Naive thymus-derived CD4-positive, alpha-beta T cell (primary cell): ENCODE measurements around the gene GTF3C2. TPM values are rescaled to one million over a fixed set of nuclear protein-coding genes. Genes with fewer than 3 reads are reported as not detected.

ENCODE experiments used
- ATAC-seq: fragments of 150-1000 bp; cut with Tn5 transposase; 2 replicates; pipeline ENCODE4 v1.10.0; 2021; ENCODE audit warnings: mild to moderate bottlenecking, moderate library complexity
- CTCF ChIA-PET: fragments of 350-600 bp; sonication (Branson Sonifier 250); formaldehyde crosslinking; loops from one replicate; lab custom pipeline; 2021; ENCODE audit warnings: antibody characterized with exemption; lab: Charles Lee
- POLR2A ChIA-PET: fragments of 350-600 bp; sonication (Branson Sonifier 250); formaldehyde crosslinking; loops from one replicate; lab custom pipeline; 2021; ENCODE audit warnings: antibody characterized with exemption, inconsistent platforms; lab: Charles Lee
- DNase-seq, 9 donors: peaks; one replicate each; pipeline versions ENCODE4 v3.0.0 to v3.0.0-alpha.2; 2020 to 2022; ENCODE audit warnings: mixed read lengths in 1 of 9
- H3K27ac ChIP-seq: one replicate; pipeline ENCODE4 v1.7.0; 2013; ENCODE audit warnings: mild to moderate bottlenecking, low read depth, low read length, moderate library complexity
- H3K27me3 ChIP-seq, 2 donors: one replicate each; pipeline ENCODE4 v1.7.0; 2013; ENCODE audit warnings: low read length in 2 of 2, mild to moderate bottlenecking in 2 of 2, moderate library complexity in 2 of 2; ENCODE audit not compliant: control insufficient read depth in 2 of 2, insufficient read depth in 2 of 2
- H3K36me3 ChIP-seq, 3 experiments: 1 replicate in 2 of 3; 2 replicates in 1 of 3; pipeline ENCODE4 v1.7.0; 2013; ENCODE audit warnings: low read length in 3 of 3, mild to moderate bottlenecking in 3 of 3, moderate library complexity in 1 of 3; ENCODE audit not compliant: insufficient read depth in 3 of 3, control insufficient read depth in 2 of 3
- H3K4me1 ChIP-seq, 2 donors: one replicate each; pipeline ENCODE4 v1.7.0; 2013; ENCODE audit warnings: low read length in 2 of 2, mild to moderate bottlenecking in 2 of 2, moderate library complexity in 1 of 2; ENCODE audit not compliant: control insufficient read depth in 2 of 2, insufficient read depth in 2 of 2
- H3K4me3 ChIP-seq: 2 replicates; pipeline ENCODE4 v1.7.0; 2013; ENCODE audit warnings: mild to moderate bottlenecking, low read length
- H3K9me3 ChIP-seq, 3 experiments: 1 replicate in 2 of 3; 2 replicates in 1 of 3; pipeline ENCODE4 v1.7.0; 2013; ENCODE audit warnings: low read length in 3 of 3; ENCODE audit not compliant: control insufficient read depth in 2 of 3
- H3K27ac Mint-ChIP-seq, 9 donors: one replicate each; pipeline ENCODE4 v1.8.0; 2020 to 2022; ENCODE audit warnings: mixed read lengths in 9 of 9, mild to moderate bottlenecking in 8 of 9, moderate library complexity in 5 of 9, inconsistent platforms in 2 of 9
- H3K27me3 Mint-ChIP-seq, 5 donors: one replicate each; pipeline ENCODE4 v1.8.0; 2021 to 2022; ENCODE audit warnings: mixed read lengths in 5 of 5, mild to moderate bottlenecking in 1 of 5
- H3K36me3 Mint-ChIP-seq, 5 donors: one replicate each; pipeline ENCODE4 v1.8.0; 2020 to 2022; ENCODE audit warnings: mixed read lengths in 5 of 5, mild to moderate bottlenecking in 3 of 5, inconsistent platforms in 1 of 5
- H3K4me1 Mint-ChIP-seq, 7 donors: one replicate each; pipeline ENCODE4 v1.8.0; 2020 to 2022; ENCODE audit warnings: mixed read lengths in 7 of 7, mild to moderate bottlenecking in 3 of 7, inconsistent platforms in 1 of 7
- H3K4me3 Mint-ChIP-seq, 10 donors: one replicate each; pipeline ENCODE4 v1.8.0; 2020 to 2022; ENCODE audit warnings: mild to moderate bottlenecking in 10 of 10, mixed read lengths in 10 of 10, moderate library complexity in 6 of 10, inconsistent platforms in 2 of 10
- H3K9me3 Mint-ChIP-seq, 11 donors: one replicate each; pipeline ENCODE4 v1.8.0; 2020 to 2022; ENCODE audit warnings: mixed read lengths in 11 of 11, mild to moderate bottlenecking in 4 of 11, inconsistent platforms in 1 of 11, moderate library complexity in 1 of 11
- intact Hi-C, 2 donors: fragments of 100-400 bp; cut with micrococcal nuclease; formaldehyde crosslinking; loops; one replicate each; pipeline ENCODE4 v1.15.1; 2023
- polyA plus RNA-seq, 2 donors: library from polyadenylated mRNA; unstranded; fragments of 300-500 nt; fragmentation: Illumina TruSeq; gene quantifications; one replicate each; pipeline ENCODE4 v1.2.3, GENCODE V29; 2021
- total RNA-seq, 6 experiments: library from RNA in 5 of 6; stranded (reverse) in 5 of 6; gene quantifications; 1 replicate in 5 of 6; 2 replicates in 1 of 6; pipeline ENCODE4 v1.2.3 and lab custom pipeline; 2021 to 2026

GTF3C2 gene, protein sequence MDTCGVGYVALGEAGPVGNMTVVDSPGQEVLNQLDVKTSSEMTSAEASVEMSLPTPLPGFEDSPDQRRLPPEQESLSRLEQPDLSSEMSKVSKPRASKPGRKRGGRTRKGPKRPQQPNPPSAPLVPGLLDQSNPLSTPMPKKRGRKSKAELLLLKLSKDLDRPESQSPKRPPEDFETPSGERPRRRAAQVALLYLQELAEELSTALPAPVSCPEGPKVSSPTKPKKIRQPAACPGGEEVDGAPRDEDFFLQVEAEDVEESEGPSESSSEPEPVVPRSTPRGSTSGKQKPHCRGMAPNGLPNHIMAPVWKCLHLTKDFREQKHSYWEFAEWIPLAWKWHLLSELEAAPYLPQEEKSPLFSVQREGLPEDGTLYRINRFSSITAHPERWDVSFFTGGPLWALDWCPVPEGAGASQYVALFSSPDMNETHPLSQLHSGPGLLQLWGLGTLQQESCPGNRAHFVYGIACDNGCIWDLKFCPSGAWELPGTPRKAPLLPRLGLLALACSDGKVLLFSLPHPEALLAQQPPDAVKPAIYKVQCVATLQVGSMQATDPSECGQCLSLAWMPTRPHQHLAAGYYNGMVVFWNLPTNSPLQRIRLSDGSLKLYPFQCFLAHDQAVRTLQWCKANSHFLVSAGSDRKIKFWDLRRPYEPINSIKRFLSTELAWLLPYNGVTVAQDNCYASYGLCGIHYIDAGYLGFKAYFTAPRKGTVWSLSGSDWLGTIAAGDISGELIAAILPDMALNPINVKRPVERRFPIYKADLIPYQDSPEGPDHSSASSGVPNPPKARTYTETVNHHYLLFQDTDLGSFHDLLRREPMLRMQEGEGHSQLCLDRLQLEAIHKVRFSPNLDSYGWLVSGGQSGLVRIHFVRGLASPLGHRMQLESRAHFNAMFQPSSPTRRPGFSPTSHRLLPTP
- total RNA-seq (100 to 1,000 TPM in 1 of 5 experiments, 10 to 100 TPM in 4; 68.0 to 106 (median 78.3) TPM), polyA plus RNA-seq (10 to 100 TPM; 26.6 to 56.1 TPM), total RNA-seq (lab: John Stamatoyannopoulos, UW) (70.5 reads per million, percentile 78 among the genes with 10 or more reads in this experiment)

DNA sequence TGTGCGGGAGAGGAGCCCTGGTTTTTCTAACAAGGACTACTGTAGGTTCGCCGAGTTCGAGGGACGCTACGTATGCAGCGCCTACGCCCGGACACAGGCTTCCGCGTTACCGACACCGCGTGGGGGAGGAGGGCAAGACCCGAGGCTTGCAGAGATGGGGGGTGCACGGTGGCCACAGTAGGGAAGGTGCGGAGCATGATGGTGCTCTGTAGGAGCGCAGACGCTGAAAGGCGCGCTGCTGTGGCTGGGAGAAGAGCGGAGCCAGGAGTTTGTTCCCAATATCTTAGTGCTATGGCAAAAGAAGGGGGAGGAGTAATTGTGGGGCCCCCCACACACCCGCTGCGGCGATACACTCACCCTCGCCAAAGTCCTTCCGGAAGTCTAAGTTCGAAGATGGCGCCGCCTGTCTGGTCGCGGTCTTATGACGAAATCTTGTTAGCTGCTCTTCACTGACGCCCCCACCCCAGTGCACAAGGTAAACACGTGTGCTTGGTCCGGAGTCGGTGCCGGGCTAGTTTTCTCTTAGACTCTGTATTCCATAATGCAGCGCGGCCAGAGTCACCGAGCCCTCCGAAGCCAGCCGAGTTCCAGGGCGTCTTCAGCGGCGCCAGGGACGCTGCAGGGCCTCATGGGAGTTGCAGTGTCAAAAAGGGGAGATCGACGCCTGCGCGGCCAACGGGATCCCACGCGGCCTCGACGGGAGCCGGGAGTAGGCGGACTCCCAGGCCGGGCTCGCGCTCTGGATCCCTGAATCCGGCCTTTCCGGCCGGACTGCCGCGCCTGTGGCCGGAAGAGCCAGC, at the start of gene GTF3C2:
Gene GTF3C2, minus strand, starts transcription at position 383 of the 800 bp plus-strand sequence. CDS start 13,210 bp downstream, outside the sequence.
- intact Hi-C loops: loop anchor here (1.0 to 5.0 kb wide), 17 partner anchors 14 to 1324 kb away; partner anchors contain the start of genes ATRAID (in 2 of the 2), EIF2B4 (in 2 of the 2), IFT172 (in 2 of the 2) and MPV17 (in 2 of the 2)
- H3K36me3 ChIP-seq: peaks cover 0 to 12% (median 0%) of the 10 kb centered on the region in 3 experiments
- peak within 1 kb of the TSS; percentile 96 to 100 (median 99) for H3K27ac Mint-ChIP-seq
- peak within 1 kb of the TSS; percentile 95 to 100 (median 98) for H3K4me3 Mint-ChIP-seq
- peaks cover 24 to 34% of the 10 kb centered on the region in 2 donors for H3K4me1 ChIP-seq
- ATAC-seq: peak; percentile 85
- H3K4me1 Mint-ChIP-seq: peaks cover 38 to 63% (median 56%) of the 10 kb centered on the region in 7 donors
- no peaks in the 10 kb centered on the region for H3K27me3 ChIP-seq
- no peaks in the 10 kb centered on the region for H3K9me3 ChIP-seq
- no peaks in the 10 kb centered on the region for H3K27me3 Mint-ChIP-seq
- POLR2A ChIA-PET: interaction anchor here (1.0 to 2.9 kb wide), 13 partner anchors 12 to 274 kb away, joined by 3 to 65 read pairs (median 5); partner anchors contain the start of genes ATRAID, EIF2B4, MPV17 and NRBP1
- DNase-seq: peak; percentile 76 to 94 (median 92)
- CTCF ChIA-PET: interaction anchor here (1.0 kb wide), 2 partner anchors 13 to 16 kb away, joined by 3 to 4 read pairs; no protein-coding TSS in a partner anchor
- peaks cover 0 to 6% (median 0%) of the 10 kb centered on the region in 11 donors for H3K9me3 Mint-ChIP-seq
- H3K4me3 ChIP-seq: peak within 1 kb of the TSS; percentile 96
- H3K27ac ChIP-seq: peak within 1 kb of the TSS; percentile 91
- H3K36me3 Mint-ChIP-seq: peaks cover 0 to 8% (median 4%) of the 10 kb centered on the region in 5 donors

DNA sequence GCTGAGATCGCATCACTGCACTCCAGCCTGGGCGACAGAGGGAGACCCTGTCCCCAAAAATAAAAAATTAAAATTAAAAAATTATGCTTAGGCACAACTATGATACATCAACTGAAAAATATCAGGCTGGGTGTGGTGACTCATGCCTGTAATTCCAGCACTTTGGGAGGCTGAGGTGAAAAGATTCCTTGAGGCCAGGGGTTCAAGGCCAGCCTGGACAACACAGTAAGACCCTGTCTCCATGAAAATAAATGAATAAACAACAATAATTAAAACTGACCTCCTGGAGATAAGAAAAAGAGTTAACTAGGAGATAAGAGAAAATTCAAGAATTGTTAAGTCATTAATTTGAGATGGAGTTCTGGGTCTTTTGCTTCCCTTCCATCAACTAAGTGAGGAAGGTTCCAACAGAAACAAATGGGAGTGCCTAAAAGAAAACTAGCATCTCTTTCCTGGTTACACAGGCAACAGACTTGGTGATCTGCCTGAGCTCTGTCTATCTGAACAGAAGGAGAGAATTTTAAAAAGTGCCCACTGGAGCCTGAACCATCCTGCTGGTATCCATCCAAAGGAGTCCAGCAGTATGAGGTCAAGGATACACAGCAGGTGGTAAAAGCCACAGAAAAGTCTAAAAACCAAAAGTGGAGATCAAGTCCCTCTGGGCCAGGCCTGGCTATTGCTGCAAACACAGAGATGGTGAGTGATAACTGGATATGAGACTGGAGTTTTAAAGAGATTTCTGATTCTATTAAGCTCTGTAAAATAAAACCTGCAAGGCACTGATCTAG, 44.0 kb upstream of the GTF3C2 start:
- intact Hi-C loops: loop anchor here in 1 of 2 donors (10.0 kb wide), 1 partner anchor 186 kb away; the partner anchor contains the start of genes ATRAID, CAD and SLC5A6
- H3K4me3 ChIP-seq: no peak overlapping the region
- H3K9me3 ChIP-seq: no peaks in the 10 kb centered on the region
- no peaks in the 10 kb centered on the region for H3K27me3 ChIP-seq
- peak overlapping the region in 6 of 9 donors; percentile 36 to 77 (median 58) for H3K27ac Mint-ChIP-seq
- H3K27me3 Mint-ChIP-seq: no peaks in the 10 kb centered on the region
- ChIA-PET POLR2A (interaction anchor here (1.0 to 1.2 kb wide), 2 partner anchors 44 to 78 kb away, joined by 3 read pairs; partner anchors contain the start of gene GTF3C2), CTCF (no interaction called here)
- peak overlapping the region in 3 of 10 donors; percentile 2 to 43 (median 28) for H3K4me3 Mint-ChIP-seq
- H3K4me1 Mint-ChIP-seq: peaks cover 15 to 62% (median 50%) of the 10 kb centered on the region in 7 donors
- H3K9me3 Mint-ChIP-seq: no peaks in the 10 kb centered on the region
- peaks cover 0 to 3% of the 10 kb centered on the region in 2 donors for H3K4me1 ChIP-seq
- peaks cover 0 to 6% (median 0%) of the 10 kb centered on the region in 3 experiments for H3K36me3 ChIP-seq
- ATAC-seq (no peak), DNase-seq (no peak)
- H3K27ac ChIP-seq: no peak overlapping the region
- H3K36me3 Mint-ChIP-seq: peaks cover 0 to 18% (median 7%) of the 10 kb centered on the region in 5 donors

DNA sequence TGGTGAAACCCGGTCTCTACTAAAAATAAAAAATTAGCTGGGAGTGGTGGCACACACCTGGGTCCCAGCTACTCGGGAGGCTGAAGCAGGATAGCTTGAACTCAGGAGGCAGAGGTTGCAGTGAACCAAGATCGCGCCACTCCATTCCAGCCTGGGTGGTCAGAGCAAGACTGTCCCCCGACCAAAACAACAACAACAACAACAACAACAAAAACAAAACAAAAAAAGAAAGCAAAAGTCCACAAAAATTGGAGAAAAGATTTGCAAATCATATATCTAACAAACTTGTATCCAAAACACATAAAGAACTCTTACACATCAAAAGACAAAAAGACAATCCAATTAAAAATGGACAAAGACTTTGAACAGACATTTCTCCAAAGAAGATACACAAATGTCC, 42.4 kb upstream of the GTF3C2 start:
- peak overlapping the region in 3 of 9 donors; percentile 23 to 59 (median 28) for H3K27ac Mint-ChIP-seq
- ATAC-seq (no peak), DNase-seq (no peak)
- CTCF ChIA-PET: no interaction called here
- peaks cover 0 to 18% (median 7%) of the 10 kb centered on the region in 5 donors for H3K36me3 Mint-ChIP-seq
- H3K4me3 ChIP-seq: no peak overlapping the region
- H3K4me1 ChIP-seq: peaks cover 0 to 3% of the 10 kb centered on the region in 2 donors
- peaks cover 20 to 56% (median 43%) of the 10 kb centered on the region in 7 donors for H3K4me1 Mint-ChIP-seq
- H3K9me3 Mint-ChIP-seq: no peaks in the 10 kb centered on the region
- POLR2A ChIA-PET: no interaction called here
- no peaks in the 10 kb centered on the region for H3K9me3 ChIP-seq
- no peak overlapping the region for H3K27ac ChIP-seq
- intact Hi-C loops: no loop called here
- no peaks in the 10 kb centered on the region for H3K36me3 ChIP-seq
- no peaks in the 10 kb centered on the region for H3K27me3 ChIP-seq
- H3K27me3 Mint-ChIP-seq: no peaks in the 10 kb centered on the region
- H3K4me3 Mint-ChIP-seq: peak overlapping the region in 1 of 10 donors; percentile 43

DNA sequence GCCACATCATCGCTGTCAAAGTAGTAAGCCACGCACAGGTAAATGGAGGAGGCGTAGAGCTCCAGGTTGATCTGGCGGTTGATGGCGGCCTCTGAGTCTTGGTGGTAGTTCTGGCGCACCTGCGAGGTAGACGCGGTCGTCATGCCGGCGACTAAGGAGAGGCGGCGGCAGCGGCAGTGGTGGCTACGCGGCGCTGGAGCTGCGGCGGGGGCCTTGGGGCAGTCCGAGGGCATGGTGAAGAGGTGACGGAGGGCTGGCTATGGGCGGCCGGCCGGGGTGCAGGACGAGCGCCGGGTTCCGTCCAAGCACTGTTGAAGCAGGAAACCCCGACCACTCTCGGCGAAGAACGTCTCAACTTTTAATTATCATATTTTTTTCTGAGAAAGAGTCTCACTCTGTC, 36.7 kb upstream of the GTF3C2 start:
- Mint-ChIP-seq H3K9me3 (no peaks in the 10 kb centered on the region), H3K27ac (peak overlapping the region in 6 of 9 donors; percentile 21 to 67 (median 54)), H3K36me3 (peaks cover 0 to 17% (median 4%) of the 10 kb centered on the region in 5 donors), H3K4me3 (peak overlapping the region in 2 of 10 donors; percentile 20 to 33), H3K27me3 (no peaks in the 10 kb centered on the region), H3K4me1 (peaks cover 32 to 52% (median 35%) of the 10 kb centered on the region in 7 donors)
- peaks cover 10 to 16% of the 10 kb centered on the region in 2 donors for H3K4me1 ChIP-seq
- intact Hi-C loops: loop anchor here in 1 of 2 donors (2.0 kb wide), 1 partner anchor 16 kb away; the partner anchor contains the start of gene PPM1G
- ChIA-PET POLR2A (interaction anchor here (0.7 kb wide), 1 partner anchor 25 kb away, joined by 3 read pairs; no protein-coding TSS in a partner anchor), CTCF (interaction anchor here (0.7 to 1.0 kb wide), 2 partner anchors 37 to 442 kb away, joined by 3 read pairs; no protein-coding TSS in a partner anchor)
- H3K36me3 ChIP-seq: peaks cover 0 to 4% (median 0%) of the 10 kb centered on the region in 3 experiments
- H3K27me3 ChIP-seq: no peaks in the 10 kb centered on the region
- no peaks in the 10 kb centered on the region for H3K9me3 ChIP-seq
- no peak overlapping the region for H3K4me3 ChIP-seq
- no peak overlapping the region for H3K27ac ChIP-seq
- DNase-seq (no peak), ATAC-seq (no peak)
